WTC11 (cell line): ENCODE measurements around the gene RSPO4.

ENCODE experiments used
- CREB1 ChIP-seq: sonication (generic); formaldehyde crosslinking; IDR thresholded peaks from 2 replicates; pipeline ENCODE4 v1.8.0; 2023; ENCODE audit warnings: mild to moderate bottlenecking, missing genetic modification reagents
- CTCF ChIP-seq: fragments of 200-600 bp; IDR thresholded peaks from 2 replicates; pipeline ENCODE4 v1.8.0; 2022; ENCODE audit warnings: antibody characterized with exemption
- ELF4 ChIP-seq: sonication (generic); formaldehyde crosslinking; IDR thresholded peaks from 2 replicates; pipeline ENCODE4 v1.8.1; 2022; ENCODE audit warnings: low read depth, mild to moderate bottlenecking, moderate library complexity, missing genetic modification reagents
- FOXK1 ChIP-seq: sonication (generic); formaldehyde crosslinking; IDR thresholded peaks from 2 replicates; pipeline ENCODE4 v1.8.0; 2022; ENCODE audit warnings: mild to moderate bottlenecking, moderate library complexity, missing genetic modification reagents
- MAX ChIP-seq: sonication (generic); formaldehyde crosslinking; IDR thresholded peaks from 2 replicates; pipeline ENCODE4 v1.8.0; 2022; ENCODE audit warnings: mild to moderate bottlenecking, missing genetic modification reagents
- MYBL2 ChIP-seq: sonication (generic); formaldehyde crosslinking; IDR thresholded peaks from 2 replicates; pipeline ENCODE4 v1.8.1; 2023; ENCODE audit warnings: mild to moderate bottlenecking, moderate library complexity, missing genetic modification reagents
- USF2 ChIP-seq: sonication (generic); formaldehyde crosslinking; IDR thresholded peaks from 2 replicates; pipeline ENCODE4 v1.8.1; 2023; ENCODE audit warnings: mild to moderate bottlenecking, missing genetic modification reagents, moderate library complexity
- ZBTB21 ChIP-seq: sonication (generic); formaldehyde crosslinking; IDR thresholded peaks from 2 replicates; pipeline ENCODE4 v1.8.1; 2023; ENCODE audit warnings: mild to moderate bottlenecking, missing genetic modification reagents, borderline replicate concordance

- TF ChIP-seq FOXK1 (CRISPR knock-in tag) (no peak), MYBL2 (CRISPR knock-in tag) (no peak), CTCF (no peak), ELF4 (CRISPR knock-in tag) (no peak), USF2 (CRISPR knock-in tag) (no peak), MAX (CRISPR knock-in tag) (no peak), ZBTB21 (CRISPR knock-in tag) (no peak), CREB1 (no peak)
Observed at GRCh38 chr20:990293-990959, 11.7 kb downstream of the RSPO4 start.
